Stimulated activated naive CD8-positive, alpha-beta T cell treated with anti-CD3 and anti-CD28 coated beads, Interleukin-15, Interleukin-2, amounts not matched to agents 100 ng/mL and 50 ng/mL, for 24 hours (primary cell): ENCODE results near the gene PAK1.

ENCODE experiments used
- H3K27ac Mint-ChIP-seq: one replicate; pipeline ENCODE4 v1.8.0; 2021; ENCODE audit warnings: mild to moderate bottlenecking, mixed read lengths
- H3K27me3 Mint-ChIP-seq: one replicate; pipeline ENCODE4 v1.8.0; 2021; ENCODE audit warnings: mixed read lengths
- H3K36me3 Mint-ChIP-seq: one replicate; pipeline ENCODE4 v1.8.0; 2021; ENCODE audit warnings: low read depth, mixed read lengths
- H3K4me1 Mint-ChIP-seq: one replicate; pipeline ENCODE4 v1.8.0; 2021; ENCODE audit warnings: low read depth, mixed read lengths
- H3K4me3 Mint-ChIP-seq: one replicate; pipeline ENCODE4 v1.8.0; 2021; ENCODE audit warnings: mild to moderate bottlenecking, mixed read lengths
- H3K9me3 Mint-ChIP-seq: one replicate; pipeline ENCODE4 v1.8.0; 2021; ENCODE audit warnings: mixed read lengths

The PAK1 gene

GRCh38 chr11:77473801-77474683, at the start of gene PAK1:
PAK1 (minus strand) TSS chr11:77474094; CDS start chr11:77392520, 81,574 bp downstream.
- Mint-ChIP-seq H3K36me3 (no peaks in the 10 kb centered on the region), H3K9me3 (no peaks in the 10 kb centered on the region), H3K27me3 (peaks cover 14% of the 10 kb centered on the region), H3K4me1 (peaks cover 27% of the 10 kb centered on the region), H3K27ac (peak within 1 kb of the TSS; percentile 72), H3K4me3 (peak within 1 kb of the TSS; percentile 78)

GRCh38 chr11:77522215-77522614, 48.3 kb upstream of the PAK1 start:
- H3K27me3 Mint-ChIP-seq = no peaks in the 10 kb centered on the region
- H3K27ac Mint-ChIP-seq = no peak overlapping the region
- peaks cover 8% of the 10 kb centered on the region for H3K4me1 Mint-ChIP-seq
- no peak overlapping the region for H3K4me3 Mint-ChIP-seq
- H3K36me3 Mint-ChIP-seq = no peaks in the 10 kb centered on the region
- no peaks in the 10 kb centered on the region for H3K9me3 Mint-ChIP-seq

GRCh38 chr11:77519847-77520246, 46.0 kb upstream of the PAK1 start:
- Mint-ChIP-seq H3K4me3 (no peak overlapping the region), H3K27me3 (no peaks in the 10 kb centered on the region), H3K27ac (no peak overlapping the region), H3K9me3 (no peaks in the 10 kb centered on the region), H3K4me1 (no peaks in the 10 kb centered on the region), H3K36me3 (no peaks in the 10 kb centered on the region)

- Mint-ChIP-seq H3K4me1 (no peaks in the 10 kb centered on the region), H3K9me3 (no peaks in the 10 kb centered on the region), H3K36me3 (no peaks in the 10 kb centered on the region), H3K4me3 (no peak overlapping the region), H3K27ac (no peak overlapping the region), H3K27me3 (no peaks in the 10 kb centered on the region)
These were observed 44.6 kb upstream of the PAK1 start for GRCh38 chr11:77518471-77518870.

GRCh38 chr11:77517753-77518152, 43.9 kb upstream of the PAK1 start:
- no peaks in the 10 kb centered on the region for H3K4me1 Mint-ChIP-seq
- H3K9me3 Mint-ChIP-seq = no peaks in the 10 kb centered on the region
- no peak overlapping the region for H3K27ac Mint-ChIP-seq
- H3K27me3 Mint-ChIP-seq = no peaks in the 10 kb centered on the region
- H3K4me3 Mint-ChIP-seq = no peak overlapping the region
- H3K36me3 Mint-ChIP-seq = no peaks in the 10 kb centered on the region

GRCh38 chr11:77517226-77517625, 43.3 kb upstream of the PAK1 start:
- Mint-ChIP-seq H3K27ac (no peak overlapping the region), H3K9me3 (no peaks in the 10 kb centered on the region), H3K4me3 (no peak overlapping the region), H3K27me3 (no peaks in the 10 kb centered on the region), H3K4me1 (no peaks in the 10 kb centered on the region), H3K36me3 (no peaks in the 10 kb centered on the region)

- no peak overlapping the region for H3K27ac Mint-ChIP-seq
- no peaks in the 10 kb centered on the region for H3K9me3 Mint-ChIP-seq
- H3K36me3 Mint-ChIP-seq = no peaks in the 10 kb centered on the region
- H3K4me1 Mint-ChIP-seq = no peaks in the 10 kb centered on the region
- no peak overlapping the region for H3K4me3 Mint-ChIP-seq
- no peaks in the 10 kb centered on the region for H3K27me3 Mint-ChIP-seq
These were observed 41.6 kb upstream of the PAK1 start for GRCh38 chr11:77515483-77515882.

- H3K4me3 Mint-ChIP-seq = no peak overlapping the region
- H3K27ac Mint-ChIP-seq = no peak overlapping the region
- H3K4me1 Mint-ChIP-seq = no peaks in the 10 kb centered on the region
- H3K36me3 Mint-ChIP-seq = no peaks in the 10 kb centered on the region
- H3K27me3 Mint-ChIP-seq = no peaks in the 10 kb centered on the region
- peaks cover 1% of the 10 kb centered on the region for H3K9me3 Mint-ChIP-seq
These were observed 41.2 kb upstream of the PAK1 start for GRCh38 chr11:77515063-77515462.

- Mint-ChIP-seq H3K9me3 (peaks cover 3% of the 10 kb centered on the region), H3K4me3 (no peak overlapping the region), H3K27me3 (no peaks in the 10 kb centered on the region), H3K4me1 (no peaks in the 10 kb centered on the region), H3K27ac (no peak overlapping the region), H3K36me3 (no peaks in the 10 kb centered on the region)
These were observed 38.2 kb upstream of the PAK1 start for GRCh38 chr11:77512092-77512491.

GRCh38 chr11:77510851-77511250, 37.0 kb upstream of the PAK1 start:
- peaks cover under 1% of the 10 kb centered on the region for H3K27me3 Mint-ChIP-seq
- H3K4me1 Mint-ChIP-seq = no peaks in the 10 kb centered on the region
- peaks cover 3% of the 10 kb centered on the region for H3K9me3 Mint-ChIP-seq
- no peak overlapping the region for H3K4me3 Mint-ChIP-seq
- H3K36me3 Mint-ChIP-seq = no peaks in the 10 kb centered on the region
- no peak overlapping the region for H3K27ac Mint-ChIP-seq

GRCh38 chr11:77510095-77510494, 36.2 kb upstream of the PAK1 start:
- no peaks in the 10 kb centered on the region for H3K4me1 Mint-ChIP-seq
- H3K27me3 Mint-ChIP-seq = peaks cover 6% of the 10 kb centered on the region
- H3K9me3 Mint-ChIP-seq = peaks cover 3% of the 10 kb centered on the region
- no peaks in the 10 kb centered on the region for H3K36me3 Mint-ChIP-seq
- no peak overlapping the region for H3K27ac Mint-ChIP-seq
- H3K4me3 Mint-ChIP-seq = no peak overlapping the region

GRCh38 chr11:77508019-77508418, 34.1 kb upstream of the PAK1 start:
- H3K4me1 Mint-ChIP-seq = no peaks in the 10 kb centered on the region
- peaks cover 3% of the 10 kb centered on the region for H3K9me3 Mint-ChIP-seq
- no peak overlapping the region for H3K27ac Mint-ChIP-seq

GRCh38 chr11:77506857-77507256, 33.0 kb upstream of the PAK1 start:
- Mint-ChIP-seq H3K27me3 (peaks cover 9% of the 10 kb centered on the region), H3K36me3 (no peaks in the 10 kb centered on the region), H3K4me3 (no peak overlapping the region), H3K27ac (no peak overlapping the region), H3K9me3 (peaks cover 3% of the 10 kb centered on the region), H3K4me1 (no peaks in the 10 kb centered on the region)

More at GRCh38 chr11:77508019-77508418, 34.1 kb upstream of the PAK1 start:
- Mint-ChIP-seq H3K4me3 (no peak overlapping the region), H3K36me3 (no peaks in the 10 kb centered on the region), H3K27me3 (peaks cover 9% of the 10 kb centered on the region)

- Mint-ChIP-seq H3K4me1 (no peaks in the 10 kb centered on the region), H3K9me3 (peaks cover 3% of the 10 kb centered on the region), H3K4me3 (no peak overlapping the region), H3K27me3 (peaks cover 9% of the 10 kb centered on the region), H3K27ac (no peak overlapping the region), H3K36me3 (no peaks in the 10 kb centered on the region)
These were observed 32.1 kb upstream of the PAK1 start for GRCh38 chr11:77505956-77506355.

- H3K36me3 Mint-ChIP-seq = no peaks in the 10 kb centered on the region
- no peaks in the 10 kb centered on the region for H3K4me1 Mint-ChIP-seq
- H3K27me3 Mint-ChIP-seq = peaks cover 9% of the 10 kb centered on the region
- no peak overlapping the region for H3K27ac Mint-ChIP-seq
- no peak overlapping the region for H3K4me3 Mint-ChIP-seq
- H3K9me3 Mint-ChIP-seq = no peaks in the 10 kb centered on the region
These were observed 29.1 kb upstream of the PAK1 start for GRCh38 chr11:77503006-77503405.
